ENCODE data around the gene SMYD3. TPM values are rescaled to one million over a fixed set of nuclear protein-coding genes. Genes with fewer than 3 reads are reported as not detected.

The SMYD3 gene
- total and polyA plus RNA-seq, 2 of the 13 experiments (the other 11 are each of a cell fraction or from before 2014, with no cell fraction given) = 27.7 to 35.8 TPM

DNA sequence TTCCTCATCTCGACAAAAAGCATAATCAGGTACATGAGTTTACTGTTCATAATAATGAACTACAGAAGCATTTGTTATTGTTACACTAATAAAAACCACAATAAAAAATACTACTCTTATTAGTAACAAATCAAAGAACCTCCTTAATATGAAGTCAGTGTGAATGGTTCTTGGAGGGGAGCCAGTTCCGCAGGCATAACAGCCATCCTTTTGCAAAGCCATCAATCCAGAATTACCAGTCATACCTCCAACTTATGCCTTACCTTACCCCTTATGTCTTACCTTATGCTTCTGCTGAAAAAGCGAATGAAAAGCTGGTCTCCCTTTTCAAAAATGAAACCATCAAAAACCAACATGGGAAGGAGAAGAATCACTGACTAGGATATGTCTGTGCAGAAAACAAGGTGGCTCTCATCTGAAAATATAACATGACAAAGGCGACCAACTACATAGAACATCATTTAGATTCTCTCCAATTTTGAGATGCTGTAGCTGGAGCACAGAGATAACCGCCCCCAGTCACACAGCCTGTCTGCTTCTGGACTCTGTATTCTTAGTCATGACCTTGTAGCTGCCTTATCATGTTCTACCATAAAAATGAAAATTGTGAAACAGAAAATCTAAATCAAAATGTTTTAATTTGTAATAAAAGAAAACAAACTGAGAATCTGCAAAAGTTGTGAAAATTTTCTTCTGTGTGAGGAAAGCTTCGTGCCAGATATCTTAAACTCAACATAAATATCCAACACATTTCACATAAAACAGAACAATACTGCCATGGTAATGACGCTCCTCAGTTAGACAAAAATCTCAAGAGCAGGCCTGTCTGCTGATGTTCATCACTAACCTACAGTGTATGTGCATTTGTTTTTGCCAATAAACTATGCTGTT, 438.2 kb downstream of the SMYD3 start:
- no peak for DNase-seq (ENCODE audit: low spot score)
- ChIA-PET CTCF (ENCODE audit: low intra/inter-chr PET ratio, low total read pairs) (no interaction called here), POLR2A (no interaction called here)
- in situ Hi-C loops (cut with HindIII; ENCODE audit: extremely low pct_ligation_motif_present, low pct_unique_long_range_greater_than_20kb) (no loop called here), intact Hi-C loops (cut with micrococcal nuclease; ENCODE audit: unreplicated experiment) (no loop called here)
- Histone ChIP-seq H3K4me1 (ENCODE audit: insufficient read depth, low read length) (peaks cover 16% of the 10 kb centered on the region), H3K4me2 (ENCODE audit: low read depth, low read length) (no peak overlapping the region), H4K20me1 (ENCODE audit: insufficient read depth, low read length) (no peaks in the 10 kb centered on the region), H3K9ac (ENCODE audit: insufficient read depth, low read depth, low read length) (no peak overlapping the region), H3K27me3 (ENCODE audit: control insufficient read depth in 1 of 2, insufficient read depth in 2 of 2, low read length in 2 of 2) (no peaks in the 10 kb centered on the region), H3K4me3 (replicated peaks in 1 of 3; ENCODE audit: insufficient read depth in 1 of 3, low read depth in 2 of 3, low read length in 3 of 3) (no peak overlapping the region), H2AFZ (ENCODE audit: low read length) (no peak overlapping the region), H3K36me3 (replicated peaks in 1 of 2; ENCODE audit: control insufficient read depth in 1 of 2, insufficient read depth in 2 of 2, low read length in 2 of 2) (no peaks in the 10 kb centered on the region), H3K9me3 (ENCODE audit: low read length) (no peaks in the 10 kb centered on the region), H3K79me2 (ENCODE audit: insufficient read depth, low read length) (no peaks in the 10 kb centered on the region), H3K27ac (ENCODE audit: extremely low read length, insufficient read depth, low read length) (no peak overlapping the region)
- BruUV-seq (replicated peaks) = no TSS peak
- no peak for FAIRE-seq
- TF ChIP-seq BHLHE40 (IDR thresholded peaks at IDR 0.05; ENCODE audit: low read length) (no peak), AKAP8 (CRISPR knock-in tag; IDR thresholded peaks at IDR 0.05) (no peak), KLF11 (CRISPR knock-in tag; IDR thresholded peaks at IDR 0.05) (no peak), ZNF687 (CRISPR knock-in tag; IDR thresholded peaks at IDR 0.05) (no peak), ZNF740 (CRISPR knock-in tag; IDR thresholded peaks at IDR 0.05) (no peak), ZNF317 (CRISPR knock-in tag; IDR thresholded peaks at IDR 0.05) (no peak), FOXC1 (CRISPR knock-in tag; IDR thresholded peaks at IDR 0.05; ENCODE audit: borderline replicate concordance) (no peak), IKZF1 (IDR thresholded peaks at IDR 0.05) (no peak), CC2D1A (CRISPR knock-in tag; IDR thresholded peaks at IDR 0.05) (no peak), PAF1 (CRISPR knock-in tag; IDR thresholded peaks at IDR 0.05) (no peak), ATF7-NPFF (CRISPR knock-in tag; IDR thresholded peaks at IDR 0.05; ENCODE audit: low read depth) (no peak), ZNF282 (IDR thresholded peaks at IDR 0.05; ENCODE audit: partially characterized antibody) (no peak), ZNF577 (CRISPR knock-in tag; IDR thresholded peaks at IDR 0.05; ENCODE audit: borderline replicate concordance, low read depth) (no peak), ZFY (CRISPR knock-in tag; IDR thresholded peaks at IDR 0.05) (no peak), ONECUT2 (CRISPR knock-in tag; IDR thresholded peaks at IDR 0.05) (no peak), MAFG (CRISPR knock-in tag; IDR thresholded peaks at IDR 0.05) (no peak), ARID2 (CRISPR knock-in tag; IDR thresholded peaks at IDR 0.05; ENCODE audit: borderline replicate concordance) (no peak)
- TF ChIP-seq, protein P1, sequence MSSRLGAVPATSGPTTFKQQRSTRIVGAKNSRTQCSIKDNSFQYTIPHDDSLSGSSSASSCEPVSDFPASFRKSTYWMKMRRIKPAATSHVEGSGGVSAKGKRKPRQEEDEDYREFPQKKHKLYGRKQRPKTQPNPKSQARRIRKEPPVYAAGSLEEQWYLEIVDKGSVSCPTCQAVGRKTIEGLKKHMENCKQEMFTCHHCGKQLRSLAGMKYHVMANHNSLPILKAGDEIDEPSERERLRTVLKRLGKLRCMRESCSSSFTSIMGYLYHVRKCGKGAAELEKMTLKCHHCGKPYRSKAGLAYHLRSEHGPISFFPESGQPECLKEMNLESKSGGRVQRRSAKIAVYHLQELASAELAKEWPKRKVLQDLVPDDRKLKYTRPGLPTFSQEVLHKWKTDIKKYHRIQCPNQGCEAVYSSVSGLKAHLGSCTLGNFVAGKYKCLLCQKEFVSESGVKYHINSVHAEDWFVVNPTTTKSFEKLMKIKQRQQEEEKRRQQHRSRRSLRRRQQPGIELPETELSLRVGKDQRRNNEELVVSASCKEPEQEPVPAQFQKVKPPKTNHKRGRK (CRISPR knock-in tag; IDR thresholded peaks at IDR 0.05) = no peak
- no peak for ATAC-seq
- WGBS (ENCODE audit: low lambda C conversion rate) = 87% methylated on average over 7 of the region's 7 CpGs
